HFF-Myc (cell line): Measurements from ENCODE around the gene CHRNB2.

Source experiments
- DNase-seq: peaks from one replicate; pipeline ENCODE4 v3.0.0-alpha.2; 2011; ENCODE audit warnings: low read depth; ENCODE audit errors: extremely low read depth
- H3K4me3 ChIP-seq: replicated peaks from 2 replicates; pipeline ENCODE4 v1.5.1; 2011; ENCODE audit warnings: low read depth, mild to moderate bottlenecking, control low read depth, low read length
- CTCF ChIP-seq: IDR thresholded peaks from 2 replicates; pipeline ENCODE4 v1.5.1; 2012; ENCODE audit warnings: mild to moderate bottlenecking, low read depth, low read length, control low read depth; ENCODE audit errors: missing control alignments

Gene CHRNB2

GRCh38 chr1:154578058-154578418 lies 10.5 kb downstream of the CHRNB2 start:
- TF ChIP-seq CTCF = no peak
- no peak for DNase-seq
- H3K4me3 ChIP-seq = no peak overlapping the region

DNA sequence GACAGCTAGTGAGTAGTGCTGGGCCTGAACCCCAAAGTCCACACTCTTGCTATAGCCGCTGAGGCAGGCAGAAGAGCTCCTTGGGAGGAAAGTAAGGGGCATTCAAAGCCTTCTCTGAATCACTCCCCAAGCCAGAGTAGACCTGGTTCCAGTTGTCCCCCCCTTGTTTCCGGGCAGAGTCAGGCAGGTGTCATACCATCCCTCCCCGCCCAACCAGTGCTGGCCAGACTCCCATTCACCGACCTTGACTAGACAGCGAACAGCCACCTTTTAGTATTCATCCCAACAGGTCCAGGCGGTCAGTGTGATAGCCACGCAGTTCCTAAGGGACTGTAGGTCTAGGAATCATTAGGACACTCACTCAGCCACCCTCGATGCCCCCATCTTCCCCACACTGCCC lies 11.8 kb downstream of the CHRNB2 start:
- no peak overlapping the region for H3K4me3 ChIP-seq
- DNase-seq = no peak
- no peak for TF ChIP-seq CTCF

DNA sequence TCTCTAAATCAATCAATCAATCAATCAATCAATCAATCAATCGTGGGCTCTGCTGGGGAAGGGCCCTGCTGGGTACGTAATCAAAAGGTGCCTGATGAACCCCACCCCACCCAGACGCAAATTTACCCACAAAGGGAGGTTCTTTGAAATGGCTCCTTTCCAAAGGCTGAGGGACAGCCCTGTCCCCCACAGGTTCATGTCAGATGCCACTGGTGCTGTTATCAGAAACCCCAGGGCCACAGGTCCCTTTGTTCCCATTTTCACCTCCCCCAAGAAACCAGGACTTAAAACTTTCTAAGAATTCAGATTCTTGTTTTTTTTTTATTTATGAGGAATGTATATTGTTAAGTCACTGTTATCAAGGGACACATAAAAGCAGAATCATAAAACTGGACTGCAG lies 14.2 kb downstream of the CHRNB2 start:
- no peak for DNase-seq
- no peak overlapping the region for H3K4me3 ChIP-seq
- TF ChIP-seq CTCF = no peak

- DNase-seq = no peak
- no peak overlapping the region for H3K4me3 ChIP-seq
- TF ChIP-seq CTCF = no peak
These were observed 15.3 kb downstream of the CHRNB2 start for GRCh38 chr1:154582885-154583284.

DNA sequence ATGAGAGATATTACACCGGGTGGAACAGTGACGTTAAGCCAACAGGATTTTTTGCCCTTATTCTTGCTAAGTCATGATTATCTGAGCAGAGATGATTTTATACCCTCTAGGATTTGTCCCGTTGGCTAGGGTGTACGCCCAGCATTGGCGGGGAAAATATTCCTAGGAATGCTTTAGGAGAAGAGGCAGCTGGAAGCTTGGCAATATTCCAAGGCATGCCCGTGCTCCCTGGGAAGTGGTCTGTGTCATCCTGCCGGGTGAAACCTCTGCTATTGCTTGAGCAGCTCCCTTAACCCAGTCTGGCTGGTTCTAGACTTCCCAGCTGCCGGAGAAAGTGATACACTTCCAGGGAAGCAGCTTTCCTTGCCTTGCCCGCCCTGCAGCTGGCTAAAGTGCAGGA lies 16.2 kb downstream of the CHRNB2 start:
- no peak overlapping the region for H3K4me3 ChIP-seq
- TF ChIP-seq CTCF = no peak
- DNase-seq = no peak

- no peak overlapping the region for H3K4me3 ChIP-seq
- DNase-seq = no peak
- TF ChIP-seq CTCF = no peak
These were observed 16.9 kb downstream of the CHRNB2 start for GRCh38 chr1:154584267-154584994.

DNA sequence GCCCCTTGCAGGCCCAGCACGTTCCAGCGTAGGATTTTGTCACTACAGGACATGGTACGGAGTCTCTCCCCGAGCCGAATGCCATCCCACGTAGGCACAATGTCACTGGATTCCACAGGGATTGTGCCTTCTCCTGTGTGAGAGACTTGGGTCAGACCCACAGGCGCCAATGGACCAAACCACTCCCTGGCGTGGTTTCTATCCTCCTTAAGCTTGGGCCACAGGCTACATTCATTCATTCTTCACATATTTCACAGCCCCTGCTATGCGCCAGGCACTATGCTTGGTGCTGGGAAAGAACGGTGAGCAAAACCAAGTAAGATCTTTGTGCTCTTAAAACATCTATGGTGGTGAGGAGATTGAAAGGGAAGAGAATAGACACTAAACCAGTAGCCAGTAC lies 18.7 kb downstream of the CHRNB2 start:
- H3K4me3 ChIP-seq = no peak overlapping the region
- no peak for DNase-seq

More for the DNA sequence above, 18.7 kb downstream of the CHRNB2 start:
- TF ChIP-seq CTCF = no peak
